SW480 (cell line): ENCODE data around the gene DSCAML1.
"Not testable (repeated sequence)": the region's sequence is repeated elsewhere in the genome, so short reads cannot be mapped to it uniquely, and the experiment has no call there.

Experiments
- DNase-seq: peaks from one replicate; pipeline ENCODE4 v3.0.0-alpha.2; 2016; ENCODE audit warnings: low spot score

The DSCAML1 gene

DNA sequence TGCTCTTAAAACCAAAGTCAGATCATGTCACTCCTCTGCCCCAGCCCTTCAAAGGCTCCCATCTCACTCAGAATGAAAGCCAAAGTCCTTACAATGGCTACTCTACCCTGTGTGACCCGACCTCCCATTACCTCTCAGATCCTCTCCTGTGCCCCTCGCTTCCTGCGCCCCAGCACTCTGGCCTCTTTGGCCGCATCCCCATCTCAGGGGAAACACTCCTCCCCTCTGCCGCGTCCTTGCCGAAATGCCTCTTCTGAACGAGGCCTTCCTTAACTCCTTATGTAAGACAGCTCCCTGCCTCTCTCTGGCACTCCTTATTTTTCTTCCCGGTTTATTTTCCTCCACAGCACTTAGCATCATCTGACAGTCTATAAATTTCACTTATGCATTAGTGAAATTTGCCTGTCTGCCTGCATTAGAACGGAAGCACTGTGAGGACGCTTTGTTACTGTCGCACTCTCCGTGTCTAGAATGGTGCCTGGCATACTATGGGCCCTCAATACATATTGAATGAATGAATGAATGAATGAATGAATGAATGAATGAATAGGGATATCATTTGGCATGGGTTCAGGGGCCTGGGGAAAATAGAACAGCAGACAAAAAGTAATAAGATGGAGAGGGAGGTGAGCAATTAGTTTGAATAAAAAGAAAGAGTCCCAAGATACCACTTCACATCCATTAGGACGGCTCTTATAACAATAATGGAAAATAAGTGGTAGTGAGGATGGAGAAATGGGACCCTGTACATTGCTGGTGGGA lies 331.6 kb downstream of the DSCAML1 start:
- no peak for DNase-seq

DNA sequence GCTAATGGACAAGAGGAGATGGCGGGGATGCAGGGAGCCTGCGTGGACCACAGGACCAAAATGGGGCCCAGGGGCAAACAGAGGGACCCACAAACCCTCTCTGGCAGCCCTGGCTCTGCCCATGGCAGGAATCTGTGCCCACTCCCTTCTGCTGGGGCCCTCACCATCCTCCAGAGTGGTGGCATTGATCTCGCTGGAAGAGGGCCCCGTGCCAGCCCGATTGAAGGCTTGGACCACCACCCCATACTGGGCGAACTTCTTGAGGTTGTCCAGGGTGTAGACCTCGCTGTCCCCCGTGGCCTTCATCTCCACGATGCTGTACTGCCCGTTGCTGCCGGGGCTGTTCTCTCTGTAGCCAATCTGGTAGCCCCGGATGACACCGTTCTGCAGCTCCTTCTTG lies 332.2 kb downstream of the DSCAML1 start:
- DNase-seq, result no peak

DNA sequence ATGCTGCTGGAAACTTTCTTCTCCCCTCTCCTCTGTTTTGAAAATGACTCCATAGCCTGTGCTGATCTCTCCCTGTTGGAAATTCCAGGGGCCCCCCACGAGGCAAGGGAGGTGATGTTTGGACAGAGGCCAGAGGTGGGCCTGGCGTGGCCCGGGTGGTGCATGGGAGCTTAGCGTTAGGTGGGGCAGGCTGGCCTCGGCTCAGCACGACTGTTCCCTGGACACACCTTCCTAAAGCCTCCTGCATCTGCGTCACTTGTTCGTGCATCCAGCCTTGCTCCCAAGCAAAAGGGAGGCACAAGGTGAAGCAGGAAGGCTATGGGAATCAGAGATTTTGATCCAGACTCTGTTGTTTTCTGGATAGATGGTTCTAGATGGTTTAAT lies 334.2 kb downstream of the DSCAML1 start:
- no peak for DNase-seq

DNA sequence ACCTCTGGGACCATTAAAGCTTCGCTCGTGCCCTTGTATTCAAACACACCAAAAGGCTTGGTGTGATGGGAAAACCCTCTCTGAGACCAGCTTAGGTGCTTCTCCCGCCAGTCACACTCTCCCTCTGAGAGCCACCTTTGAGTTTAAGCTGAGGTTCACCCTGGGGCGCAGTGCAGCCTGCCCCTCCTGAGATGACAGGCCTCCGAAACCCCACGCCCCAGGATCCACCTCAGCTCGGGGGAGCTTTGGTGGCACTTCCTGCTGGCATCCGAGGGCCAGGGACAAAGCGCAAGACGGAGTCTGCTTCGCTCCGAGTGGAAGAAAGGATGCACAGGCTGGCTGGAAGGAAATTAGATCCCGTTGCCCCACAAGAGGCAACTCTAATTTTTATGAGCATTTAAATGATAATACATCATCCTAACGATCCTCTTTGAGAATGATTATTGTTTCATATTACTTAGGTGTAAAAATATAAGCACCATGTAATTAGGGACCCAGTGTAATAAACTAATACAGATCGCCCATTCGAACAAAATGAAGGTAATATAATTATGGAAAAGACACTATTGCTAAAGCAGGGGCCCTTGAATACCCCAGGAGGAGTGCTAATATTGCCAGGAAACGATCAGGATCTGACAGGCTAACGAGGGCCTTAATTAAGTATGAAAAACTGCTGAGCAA lies 334.7 kb downstream of the DSCAML1 start:
- DNase-seq, result no peak

DNA sequence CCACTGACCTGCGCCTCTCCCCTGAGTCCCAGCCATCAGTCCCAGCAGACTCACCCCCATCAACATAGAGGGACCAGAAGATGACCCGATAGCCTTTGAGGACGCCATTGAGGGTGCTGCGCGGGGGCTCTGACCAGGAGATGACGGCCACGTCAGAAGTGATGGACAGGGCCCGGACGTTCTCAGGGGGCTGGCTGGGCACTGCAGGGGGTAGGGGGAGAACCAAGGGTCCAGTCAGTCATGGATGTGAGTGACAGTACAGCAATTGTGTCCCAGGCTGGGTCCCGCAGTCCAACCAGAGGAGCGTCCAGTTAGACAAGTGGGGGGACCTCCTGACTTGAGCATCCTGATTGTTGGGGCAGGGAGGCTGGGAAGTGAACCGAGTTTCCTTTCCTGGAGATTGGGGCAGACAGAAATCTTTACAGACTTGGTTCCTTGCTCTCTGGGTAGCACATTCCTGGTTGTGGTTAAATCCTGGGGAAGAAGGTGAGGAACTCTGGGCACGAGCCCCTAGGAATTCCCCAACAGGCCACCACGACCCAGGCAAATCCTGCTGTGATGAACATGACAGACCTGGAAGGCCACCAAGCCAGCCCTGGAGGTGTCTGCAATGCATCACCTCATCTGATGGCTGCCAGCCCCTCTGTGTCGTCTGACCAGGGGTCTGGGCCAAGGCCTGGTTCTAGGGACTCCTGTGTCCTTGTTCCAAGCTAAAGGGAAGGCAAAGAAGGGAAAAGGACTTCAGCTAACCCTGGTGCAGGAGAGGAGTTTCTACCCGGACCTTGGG lies 335.4 kb downstream of the DSCAML1 start:
- no peak for DNase-seq

DNA sequence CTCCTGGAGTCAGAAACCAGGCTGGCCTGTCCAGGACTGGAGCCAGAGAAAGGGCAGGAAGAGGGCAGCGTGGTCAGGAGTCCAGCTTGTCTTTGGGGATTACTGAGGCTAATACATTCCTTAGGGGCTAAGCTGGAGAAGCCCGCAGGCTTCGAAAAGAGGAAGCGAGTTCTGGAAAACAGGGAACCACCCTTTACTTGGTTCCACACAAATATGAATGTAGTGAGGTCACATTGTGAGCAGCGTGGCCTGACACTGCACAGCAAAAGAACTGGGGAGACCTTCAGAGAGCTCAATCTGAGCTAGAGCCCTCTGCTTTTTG lies 337.1 kb downstream of the DSCAML1 start:
- no peak for DNase-seq

DNA sequence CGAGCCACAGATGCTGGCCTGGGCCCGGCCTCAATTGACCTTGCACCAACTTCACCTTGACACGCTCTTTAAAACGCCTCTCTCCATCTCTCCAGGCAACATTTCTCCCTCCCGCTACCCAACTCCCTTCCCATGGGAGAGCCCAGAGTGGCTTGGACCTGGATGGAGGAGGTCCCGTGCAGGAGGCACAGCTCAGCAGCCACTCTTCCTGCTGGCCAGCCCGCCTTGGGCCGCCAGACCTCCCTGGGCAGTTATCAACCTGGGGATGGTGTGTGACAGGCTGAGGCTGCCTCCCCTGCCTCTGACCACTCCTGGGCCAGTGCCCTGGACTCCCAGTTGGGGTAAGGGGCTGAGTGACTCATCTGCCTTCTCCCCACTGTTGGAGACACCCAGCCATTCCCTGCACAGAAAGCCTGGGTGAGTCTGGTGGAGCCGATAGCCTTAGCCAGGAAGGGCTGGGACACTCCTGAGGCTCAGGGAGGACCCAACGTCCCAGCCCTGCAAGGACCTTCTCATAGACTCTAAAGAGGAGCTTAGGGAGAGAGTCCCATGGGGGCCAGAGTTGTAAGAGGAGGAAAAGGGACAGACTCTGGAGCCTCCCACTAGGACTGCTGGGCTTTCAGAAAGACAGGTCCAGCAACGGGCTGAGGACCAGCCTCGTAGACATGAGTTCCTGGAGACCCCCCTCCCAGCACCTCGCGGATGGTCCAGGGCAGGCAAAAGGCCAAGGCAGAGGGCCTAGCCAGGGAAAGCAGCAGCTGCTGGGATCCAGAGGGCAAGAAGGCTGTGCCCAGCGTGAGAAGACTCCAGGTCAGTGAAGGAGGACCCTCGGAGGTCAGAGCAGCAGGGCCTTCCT lies 337.7 kb downstream of the DSCAML1 start:
- DNase-seq, result no peak

DNA sequence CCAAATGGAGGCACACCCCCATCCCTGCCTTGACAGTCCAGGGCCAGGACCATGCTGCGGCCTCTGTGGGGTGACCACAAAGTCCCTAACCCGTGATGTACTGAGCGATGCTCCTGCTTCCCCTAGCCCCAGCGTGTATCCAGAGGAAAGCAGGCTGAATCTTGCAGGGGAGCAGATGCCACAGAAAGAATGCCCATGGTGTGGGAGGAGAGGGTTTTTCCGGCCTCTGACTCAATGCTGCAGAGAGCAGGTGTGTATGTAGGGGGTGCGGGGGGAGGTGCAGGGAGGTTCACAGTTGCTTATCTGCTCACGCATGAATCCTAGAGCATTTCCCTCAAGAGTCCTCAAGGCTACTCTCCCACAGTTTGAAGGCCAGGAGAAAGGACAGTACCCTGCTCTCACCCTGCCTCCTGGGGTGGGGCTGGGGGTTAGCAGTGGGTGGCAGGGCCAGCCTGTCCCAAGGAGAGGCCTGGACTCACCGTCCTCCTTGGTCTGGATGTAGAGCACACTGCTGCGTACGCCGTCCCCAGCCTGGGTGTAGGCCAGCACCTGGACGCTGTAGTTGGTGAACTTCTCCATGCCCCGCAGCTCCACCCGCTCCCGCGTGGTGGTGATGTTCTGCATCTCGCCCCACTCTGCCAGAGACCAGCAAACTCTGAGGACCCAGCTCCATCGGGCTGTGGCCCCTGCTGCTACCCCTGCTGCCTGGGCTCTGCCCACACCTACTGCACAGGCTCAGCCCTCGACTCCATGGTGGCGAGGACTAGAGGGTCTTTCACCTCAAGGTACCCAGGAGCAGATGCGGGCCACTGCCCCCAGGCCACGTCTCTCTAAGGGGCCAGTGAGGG lies 338.5 kb downstream of the DSCAML1 start:
- DNase-seq, result peak; percentile 12

DNA sequence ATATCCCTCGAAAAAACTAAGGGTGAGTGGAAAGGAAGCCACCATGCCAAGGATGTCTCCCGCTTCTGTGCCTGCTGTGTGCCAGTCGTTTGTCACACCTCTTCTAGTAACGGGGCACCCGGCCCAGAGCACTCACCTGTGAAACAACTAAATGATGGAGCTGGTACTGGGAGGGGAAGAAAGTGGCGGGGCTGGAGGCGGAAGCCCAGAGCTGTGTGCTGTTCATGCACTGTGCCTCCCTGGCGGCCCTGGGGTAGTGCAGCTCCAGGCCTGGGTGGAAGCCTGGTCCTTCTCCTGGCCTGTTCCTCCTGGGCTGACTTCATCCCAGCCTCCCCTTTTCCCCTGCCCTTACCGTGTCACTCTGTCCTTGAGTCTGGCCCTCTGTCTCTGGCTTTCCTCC lies 339.2 kb downstream of the DSCAML1 start:
- DNase-seq, result no peak

DNA sequence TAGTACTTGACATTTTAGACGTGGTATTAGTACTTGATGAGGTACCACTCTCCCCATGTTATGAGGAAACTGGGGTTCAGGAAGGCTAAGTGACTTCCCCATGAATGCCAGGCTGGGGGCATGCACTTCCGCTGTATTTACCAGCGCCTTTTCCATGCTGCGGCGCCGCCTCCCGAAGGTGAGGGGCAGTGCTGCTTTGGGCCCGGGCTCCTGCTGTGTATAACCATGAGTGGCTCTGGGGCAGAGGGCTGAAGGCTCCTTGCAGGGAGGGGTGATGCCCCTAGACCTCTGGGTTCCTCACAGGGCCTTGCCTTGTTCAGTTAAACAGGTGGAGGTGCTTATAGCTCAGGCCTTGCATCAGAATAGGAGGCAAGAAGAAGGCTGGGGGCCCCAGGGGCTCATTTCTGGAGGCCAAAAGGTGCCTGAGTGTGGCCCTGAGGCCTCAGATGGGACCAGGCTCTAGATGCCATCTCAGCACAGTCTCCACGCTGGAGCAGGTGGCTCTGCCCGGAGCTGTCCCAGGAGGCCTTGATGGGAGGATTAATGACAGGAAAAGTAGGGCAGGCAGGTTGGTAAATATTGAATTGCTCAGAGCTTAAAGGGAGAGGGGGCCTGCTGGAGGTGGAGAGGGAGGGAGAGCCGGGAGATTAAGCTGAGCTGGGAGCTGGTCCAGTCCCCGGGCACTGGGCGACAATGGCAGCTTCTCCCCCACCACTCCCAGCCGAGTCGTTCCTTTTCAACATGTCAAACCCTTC lies 339.8 kb downstream of the DSCAML1 start:
- no peak for DNase-seq

DNA sequence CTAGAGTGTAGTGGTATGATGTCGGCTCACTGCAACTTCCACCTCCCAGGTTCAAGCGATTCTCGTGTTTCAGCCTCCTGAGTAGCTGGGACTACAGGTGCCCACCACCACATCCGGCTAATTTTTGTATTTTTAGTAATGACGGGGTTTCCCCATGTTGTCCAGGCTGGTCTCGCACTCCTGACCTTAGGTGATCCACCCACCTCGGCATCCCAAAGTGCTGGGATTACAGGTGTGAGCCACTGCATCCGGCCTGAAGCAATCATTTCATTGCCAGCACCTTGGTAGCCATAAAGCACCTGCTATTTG lies 340.3 kb downstream of the DSCAML1 start:
- DNase-seq, result not testable (repeated sequence)

DNA sequence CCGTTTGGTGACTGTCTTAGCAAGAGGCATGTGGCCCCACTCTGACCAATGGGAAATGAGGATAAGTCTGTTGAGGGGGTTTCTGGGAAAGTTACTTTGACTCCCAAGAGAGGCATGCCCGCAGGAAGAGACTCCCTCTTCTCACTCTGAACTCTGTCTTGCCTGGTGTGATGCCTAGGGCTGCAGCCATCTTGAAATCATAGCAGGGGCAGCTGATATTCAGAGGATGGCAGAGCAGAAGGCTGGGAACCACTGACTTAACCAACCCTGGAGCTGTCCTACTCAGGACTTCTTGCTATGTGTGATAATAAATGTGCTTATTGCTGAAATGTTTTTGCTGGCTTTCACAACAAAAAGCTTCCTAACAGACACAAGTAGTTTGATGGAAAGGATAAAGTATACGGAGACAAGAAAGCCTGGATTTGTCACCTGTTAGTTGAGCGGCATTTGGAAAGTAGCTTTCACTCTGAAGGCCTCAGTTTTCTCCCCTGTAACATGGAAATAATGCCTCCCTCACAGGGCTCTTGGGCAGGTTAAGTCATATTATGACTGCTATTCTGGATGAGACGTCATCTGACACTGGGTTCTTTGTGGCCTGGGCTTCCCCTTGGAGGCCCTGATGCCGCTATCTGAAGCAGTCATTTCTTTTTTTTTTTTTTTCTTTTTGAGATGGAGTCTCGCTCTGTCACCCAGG lies 340.8 kb downstream of the DSCAML1 start:
- no peak for DNase-seq

DNA sequence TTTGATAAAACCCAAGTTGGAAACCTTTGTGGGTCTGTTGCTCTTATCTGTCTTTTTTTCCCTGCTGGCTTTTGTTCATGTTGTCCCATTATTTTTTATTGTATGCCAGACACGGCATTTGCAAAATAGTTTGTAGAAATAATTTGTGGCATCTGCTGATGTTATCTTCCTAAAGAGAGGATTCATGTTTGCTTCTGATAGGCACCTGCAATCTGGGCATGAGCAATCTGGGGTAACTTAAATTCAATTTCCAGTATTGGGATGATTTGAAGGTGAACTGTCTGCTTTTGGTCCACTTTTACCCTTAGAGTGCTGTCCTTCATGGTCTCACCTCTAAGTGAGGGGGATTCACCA lies 342.5 kb downstream of the DSCAML1 start:
- DNase-seq, result no peak

DNA sequence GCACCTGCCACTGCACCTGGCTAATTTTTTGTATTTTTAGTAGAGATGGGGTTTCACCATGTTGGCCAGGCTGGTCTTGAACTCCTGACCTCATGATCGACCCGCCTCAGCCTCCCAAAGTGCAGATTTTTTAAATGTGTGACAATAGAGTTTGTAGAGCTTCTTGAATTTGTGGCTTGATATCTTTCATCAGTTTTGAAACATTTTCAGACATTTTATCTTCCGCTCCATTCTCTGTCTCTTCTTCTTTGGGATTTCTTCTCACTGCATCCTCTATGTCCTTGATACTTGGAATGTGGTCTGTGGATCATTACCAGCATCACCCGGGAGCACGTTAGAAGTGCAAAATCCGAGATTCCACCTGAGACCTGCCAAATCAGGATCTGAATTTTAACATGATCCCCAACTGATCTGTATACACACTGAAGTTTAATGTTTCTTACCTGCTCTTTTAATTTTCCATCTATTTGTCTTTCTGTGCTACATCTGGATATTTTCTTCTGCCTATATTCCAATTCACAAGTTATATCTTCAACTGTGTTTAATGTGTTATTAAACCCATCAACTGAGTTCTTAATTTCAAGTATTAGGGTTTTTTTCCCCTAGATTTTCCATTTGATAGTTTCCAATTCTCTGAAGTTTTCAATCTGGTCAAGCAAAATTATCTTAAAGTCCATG lies 343.0 kb downstream of the DSCAML1 start:
- DNase-seq, result no peak

DNA sequence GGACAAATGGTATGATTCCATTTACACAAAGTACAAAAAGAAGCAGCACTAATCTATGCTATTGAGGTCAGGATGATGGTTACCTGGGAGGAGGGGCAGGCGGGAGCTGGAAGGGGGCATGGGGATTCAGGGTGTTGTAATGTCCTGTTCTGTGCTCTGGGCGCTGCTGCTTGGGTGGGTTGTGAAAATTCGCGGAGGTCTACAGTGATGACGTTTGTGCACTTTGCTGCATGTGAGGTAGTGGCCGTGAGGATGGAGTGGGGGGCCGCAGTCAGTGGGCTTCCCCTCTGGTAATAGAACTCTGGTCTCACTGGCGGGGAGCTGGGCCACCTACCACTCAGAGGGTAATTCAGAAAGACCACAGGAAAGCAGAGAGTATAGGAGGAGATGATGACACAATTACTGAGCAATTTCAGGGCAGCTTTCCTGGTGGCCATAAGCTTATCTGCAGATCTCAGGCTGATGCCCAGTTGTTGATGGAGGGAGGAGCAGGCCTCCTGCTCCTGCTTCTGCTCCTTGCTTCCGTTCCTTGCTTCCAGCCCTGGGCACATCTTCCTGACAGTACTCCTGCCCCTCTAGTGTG lies 347.8 kb downstream of the DSCAML1 start:
- DNase-seq, result peak; percentile 16

DNA sequence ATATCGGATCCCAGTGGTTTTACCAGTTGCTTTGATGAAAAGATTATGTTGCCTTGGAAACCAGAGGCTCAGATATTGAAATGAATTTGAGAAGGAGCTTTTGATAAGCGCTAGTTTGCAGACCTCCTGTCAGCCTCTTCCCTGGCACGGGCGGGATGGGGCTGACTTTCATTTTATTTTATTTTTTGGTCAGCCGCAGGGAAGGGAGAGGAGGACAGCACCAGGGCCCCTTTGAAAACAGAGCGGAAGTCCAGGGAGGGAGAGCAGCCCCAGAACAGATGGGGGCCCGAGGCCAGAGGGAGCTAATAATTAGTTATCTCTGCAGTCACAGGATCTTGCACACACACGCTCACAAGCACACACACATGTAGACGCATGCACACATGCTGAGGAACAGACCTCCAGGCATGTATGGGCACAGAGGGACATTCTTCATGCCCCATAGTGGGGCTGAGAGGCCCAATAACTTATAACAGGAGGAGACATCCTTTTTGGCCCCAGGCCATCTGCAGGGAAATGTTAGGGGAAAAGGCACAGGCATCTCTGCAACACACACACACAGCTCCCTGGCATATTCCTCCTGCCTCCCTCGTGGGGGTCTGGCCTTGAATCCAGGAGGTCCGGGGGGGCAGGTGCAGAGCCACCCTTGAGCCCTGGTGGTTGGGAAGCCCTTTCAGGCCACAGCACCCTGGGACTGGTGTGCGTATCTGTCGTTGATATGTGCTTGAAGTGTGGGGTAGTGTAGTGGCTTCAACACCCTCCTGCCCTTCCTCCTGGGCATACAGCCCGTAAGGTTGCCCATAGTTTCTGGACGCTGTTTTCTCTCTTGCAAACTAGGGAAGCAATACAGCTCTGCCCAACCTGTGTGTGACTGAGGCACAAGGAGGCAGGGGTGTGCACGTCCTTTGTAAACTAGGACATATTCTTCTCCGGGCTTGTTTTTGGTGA lies 352.0 kb downstream of the DSCAML1 start:
- no peak for DNase-seq

DNA sequence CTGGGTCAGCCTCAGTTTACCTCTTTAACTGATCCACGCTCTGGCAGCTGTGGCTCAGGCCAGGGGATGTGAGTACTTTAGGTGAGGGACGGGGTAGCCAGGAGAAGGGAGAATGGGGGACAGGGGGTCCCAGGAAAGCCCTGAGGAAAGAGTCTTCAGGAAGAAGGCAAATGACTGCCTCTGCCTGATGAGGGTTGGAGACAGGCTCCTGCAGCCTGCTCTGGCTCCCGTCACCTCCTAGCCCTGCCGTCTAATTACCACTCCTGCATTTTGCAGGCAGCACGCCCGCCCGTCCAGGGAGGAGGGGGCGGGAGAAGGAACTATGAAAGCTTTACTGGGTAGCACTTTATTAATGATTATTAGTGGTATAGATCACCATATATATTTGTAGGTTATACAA lies 352.8 kb downstream of the DSCAML1 start:
- DNase-seq, result no peak
